Measurements from ENCODE around the gene SLC12A9. TPM values are rescaled to one million over a fixed set of nuclear protein-coding genes. Genes with fewer than 3 reads are reported as not detected.

Gene SLC12A9
- total and polyA plus RNA-seq, 2 of the 8 experiments (the other 6 are each of a cell fraction or from before 2014, with no cell fraction given) = 31.4 to 40.1 TPM

GRCh38 chr7:100860702-100861615 is 8.4 kb downstream of the SLC12A9 start:
- H3K4me3 ChIP-seq (ENCODE audit: extremely low read depth in 1 of 4, insufficient read depth in 2 of 4, low read depth in 3 of 4, low read length in 4 of 4) = no peak overlapping the region
- H3K36me3 ChIP-seq (ENCODE audit: control insufficient read depth in 2 of 4, insufficient read depth in 4 of 4, low read length in 3 of 4) = peaks cover 6 to 22% (median 11%) of the 10 kb centered on the region in 4 experiments; a peak in 7 of 8 replicates
- H3K27ac ChIP-seq (ENCODE audit: low read depth, low read length) = no peak overlapping the region
- no peaks in the 10 kb centered on the region for H3K9me3 ChIP-seq (ENCODE audit: insufficient read depth in 2 of 2, low read depth in 1 of 2, low read length in 1 of 2)
- H3K4me1 ChIP-seq (replicated peaks in 1 of 4; ENCODE audit: control insufficient read depth in 3 of 4, insufficient read depth in 4 of 4, low read length in 3 of 4) = no peaks in the 10 kb centered on the region
- H3K23ac ChIP-seq (ENCODE audit: insufficient read length) = no peak overlapping the region
- no peaks in the 10 kb centered on the region for H3K27me3 ChIP-seq (replicated peaks in 1 of 4; ENCODE audit: control insufficient read depth in 3 of 4, extremely low read depth in 1 of 4, insufficient read depth in 3 of 4, low read length in 3 of 4)
- no peak overlapping the region for H3K9ac ChIP-seq (replicated peaks in 1 of 4; ENCODE audit: extremely low read depth in 1 of 4, low read depth in 3 of 4, low read length in 3 of 4)
- DNase-seq (ENCODE audit: low read depth in 1 of 2, low spot score in 2 of 2) = no peak
- no peak overlapping the region for H3K14ac ChIP-seq (ENCODE audit: insufficient read length)
- ChIA-PET POLR2A (ENCODE audit: partially characterized antibody) (interaction anchor here (0.9 to 1.2 kb wide), 2 partner anchors 27 to 29 kb away, joined by 4 read pairs; partner anchors contain the start of gene UFSP1), CTCF (ENCODE audit: partially characterized antibody) (interaction anchor here (0.9 to 4.5 kb wide), 3 partner anchors 9 to 60 kb away, joined by 3 to 25 read pairs (median 6); partner anchors contain the start of gene SLC12A9)
- H2AK5ac ChIP-seq (ENCODE audit: low read depth, low read length) = no peak overlapping the region
- H3K56ac ChIP-seq (replicated peaks; ENCODE audit: insufficient read length, low read depth, low read length) = no peak overlapping the region
- H4K8ac ChIP-seq (ENCODE audit: extremely low read depth, insufficient read depth, low read length) = no peak overlapping the region
- H2AFZ ChIP-seq (ENCODE audit: low read length) = no peak overlapping the region
- H2BK12ac ChIP-seq (ENCODE audit: low read depth, low read length) = no peak overlapping the region
- no peak overlapping the region for H2BK20ac ChIP-seq (ENCODE audit: low read length)
- H4K5ac ChIP-seq (ENCODE audit: insufficient read length, low read depth, low read length) = no peak overlapping the region
- WGBS, 2 experiments (ENCODE audit: extremely low coverage in 1 of 2, insufficient coverage in 1 of 2, insufficient read length in 1 of 2, insufficient replicate concordance in 2 of 2, low coverage in 1 of 2, low lambda C conversion rate in 2 of 2, missing lambda C conversion rate in 1 of 2) = 92% methylated on average over 14 of the region's 18 CpGs; no CpG with 5 or more reads in 1 of the 2 experiments
- H2BK15ac ChIP-seq (ENCODE audit: low read length) = no peak overlapping the region
- H2BK5ac ChIP-seq (ENCODE audit: low read depth, low read length) = no peak overlapping the region
- no peak for FAIRE-seq
- no peak overlapping the region for H3K4ac ChIP-seq (replicated peaks; ENCODE audit: insufficient read length, low read depth, low read length)
- H3K4me2 ChIP-seq (ENCODE audit: insufficient read depth in 1 of 2, low read depth in 2 of 2, low read length in 2 of 2) = no peak overlapping the region
- H3K23me2 ChIP-seq (ENCODE audit: low read depth, low read length) = no peaks in the 10 kb centered on the region
- H3K79me2 ChIP-seq (ENCODE audit: control insufficient read depth in 1 of 2, insufficient read depth in 2 of 2, low read length in 2 of 2) = peaks cover 0 to under 1% of the 10 kb centered on the region in 2 experiments; a peak in 1 of 4 replicates
- peaks cover 4% of the 10 kb centered on the region for H3K79me1 ChIP-seq (ENCODE audit: low read depth, low read length)
- no peak overlapping the region for H3K18ac ChIP-seq (ENCODE audit: extremely low read depth, low read length)
- H2BK120ac ChIP-seq (replicated peaks; ENCODE audit: low read depth, low read length) = no peak overlapping the region
- TF ChIP-seq BRCA1 (IDR thresholded peaks at IDR 0.05; ENCODE audit: low read depth, low read length) (no peak), POU5F1 (IDR thresholded peaks at IDR 0.05; ENCODE audit: low read depth, low read length) (no peak), JUN (IDR thresholded peaks at IDR 0.05; ENCODE audit: low read depth, low read length) (no peak), KDM4A (IDR thresholded peaks at IDR 0.05; ENCODE audit: low read depth, low read length, severe bottlenecking) (no peak), MAX (IDR thresholded peaks at IDR 0.05) (no peak), CEBPB (IDR thresholded peaks at IDR 0.05; ENCODE audit: low read depth, low read length) (no peak), GABPA (IDR thresholded peaks at IDR 0.05; ENCODE audit: borderline replicate concordance, insufficient read depth, low read length) (no peak), RAD21 (IDR thresholded peaks at IDR 0.05 in 1 of 2, conservative IDR thresholded peaks at IDR 0.05 in 1 of 2; ENCODE audit: low read depth in 2 of 2, low read length in 2 of 2) (no peak)
- no peak overlapping the region for H4K91ac ChIP-seq (replicated peaks; ENCODE audit: insufficient read length, low read length)
- H4K20me1 ChIP-seq (replicated peaks in 1 of 2; ENCODE audit: control insufficient read depth in 1 of 2, insufficient read depth in 2 of 2, low read length in 2 of 2) = peaks cover 0 to 6% of the 10 kb centered on the region in 2 experiments
